HCT116 (cell line): Measurements from ENCODE around the gene SLC25A25. TPM values are rescaled to one million over a fixed set of nuclear protein-coding genes. Genes with fewer than 3 reads are reported as not detected.

Experiments used
- ATAC-seq: fragments of 200-7000 bp; cut with Tn5 transposase; 2 replicates; pipeline ENCODE4 v1.9.1; 2020; ENCODE audit warnings: mild to moderate bottlenecking, moderate library complexity
- BruUV-seq: library from RNA; stranded (reverse); fragments of 400-500 nt; replicated peaks from 2 replicates; lab custom pipeline; 2021; lab: Mats Ljungman, UMichigan
- CTCF ChIA-PET: fragments of 300-600 bp; sonication (Branson Sonifier 250); formaldehyde crosslinking; loops from one replicate; lab custom pipeline; 2021; ENCODE audit warnings: antibody characterized with exemption; lab: Charles Lee
- POLR2A ChIA-PET: fragments of 300-600, 350-600 bp; sonication (Branson Sonifier 250); formaldehyde crosslinking; loops from one replicate; lab custom pipeline; 2021; ENCODE audit warnings: antibody characterized with exemption; lab: Charles Lee
- RAD21 ChIA-PET, 2 experiments: fragments of 300-600 bp; sonication (Branson Sonifier 250); formaldehyde crosslinking; loops; one replicate each; lab custom pipeline; 2023; ENCODE audit warnings: low total read pairs in 2 of 2; ENCODE audit not compliant: uncharacterized antibody in 2 of 2, unreplicated experiment in 2 of 2, low non-redundant PET in 1 of 2; lab: Charles Lee
- DNase-seq: peaks from one replicate; pipeline ENCODE4 v3.0.0-alpha.2; 2010; ENCODE audit warnings: low read depth, low spot score
- H2AFZ ChIP-seq: fragments of 200-600 bp; shearing (Covaris generic), sonication (generic); 2 replicates; pipeline ENCODE4 v1.6.1; 2017; ENCODE audit warnings: low read depth, mixed run types, mixed read lengths, antibody characterized with exemption, low read length; ENCODE audit not compliant: poor library complexity, severe bottlenecking
- H3K27ac ChIP-seq: 2 replicates; pipeline ENCODE4 v1.5.1; 2012; ENCODE audit warnings: low read depth, low read length
- H3K27me3 ChIP-seq: fragments of 200-600 bp; sonication (generic); 2 replicates; pipeline ENCODE4 v1.6.1; 2016; ENCODE audit warnings: mixed run types, low read length, mixed read lengths; ENCODE audit not compliant: insufficient read depth
- H3K36me3 ChIP-seq, 2 experiments: fragments of 200-500 bp in 1 of 2; fragments of 200-600 bp in 1 of 2; sonication (Bioruptor generic) in 1 of 2; sonication (generic) in 1 of 2; 2 replicates each; pipeline versions ENCODE4 v1.5.1 to v1.6.1; 2014 to 2016; ENCODE audit warnings: low read length in 2 of 2, inconsistent platforms in 1 of 2, mixed read lengths in 1 of 2, mixed run types in 1 of 2; ENCODE audit not compliant: insufficient read depth in 2 of 2, control insufficient read depth in 1 of 2
- H3K4me1 ChIP-seq, 2 experiments: fragments of 200-600 bp in 1 of 2; sonication (generic) in 1 of 2; 2 replicates each; pipeline versions ENCODE4 v1.5.1 to v1.6.1; 2012 to 2017; ENCODE audit warnings: low read length in 2 of 2, inconsistent platforms in 1 of 2, mild to moderate bottlenecking in 1 of 2, mixed read lengths in 1 of 2, mixed run types in 1 of 2, moderate library complexity in 1 of 2; ENCODE audit not compliant: insufficient read depth in 2 of 2, control insufficient read depth in 1 of 2
- H3K4me2 ChIP-seq: fragments of 200-600 bp; sonication (generic); 2 replicates; pipeline ENCODE4 v1.6.1; 2017; ENCODE audit warnings: mixed run types, low read length, mixed read lengths
- H3K4me3 ChIP-seq, 2 experiments: fragments of 200-600 bp in 1 of 2; sonication (generic) in 1 of 2; replicated peaks in 1 of 2; 2 replicates each; pipeline ENCODE4 v1.5.1; 2011 to 2016; ENCODE audit warnings: low read length in 2 of 2, control low read depth in 1 of 2, low read depth in 1 of 2, mild to moderate bottlenecking in 1 of 2, mixed read lengths in 1 of 2, mixed run types in 1 of 2
- H3K79me2 ChIP-seq: fragments of 200-600 bp; sonication (generic); 2 replicates; pipeline ENCODE4 v1.6.1; 2017; ENCODE audit warnings: mild to moderate bottlenecking, mixed run types, low read length, moderate library complexity, mixed read lengths; ENCODE audit not compliant: insufficient read depth
- H3K9ac ChIP-seq: fragments of 200-600 bp; sonication (generic); 2 replicates; pipeline ENCODE4 v1.6.1; 2016; ENCODE audit warnings: low read length, mixed read lengths
- H3K9me2 ChIP-seq: fragments of 200-600 bp; sonication (generic), shearing (Covaris generic); 2 replicates; pipeline ENCODE4 v1.6.1; 2017; ENCODE audit warnings: mixed run types, mild to moderate bottlenecking, moderate library complexity; ENCODE audit not compliant: insufficient read depth
- H3K9me3 ChIP-seq, 2 experiments: fragments of 200-500 bp in 1 of 2; fragments of 200-600 bp in 1 of 2; sonication (Bioruptor generic) in 1 of 2; sonication (generic) in 1 of 2; 2 replicates each; pipeline ENCODE4 v1.6.1; 2014 to 2017; ENCODE audit warnings: low read length in 2 of 2, mixed read lengths in 2 of 2, inconsistent platforms in 1 of 2, low read depth in 1 of 2, mild to moderate bottlenecking in 1 of 2, mixed run types in 1 of 2, moderate library complexity in 1 of 2; ENCODE audit not compliant: control insufficient read depth in 1 of 2, insufficient read depth in 1 of 2
- H4K20me1 ChIP-seq: fragments of 200-600 bp; sonication (generic), shearing (Covaris generic); 2 replicates; pipeline ENCODE4 v1.6.1; 2017; ENCODE audit warnings: mixed run types, mild to moderate bottlenecking, moderate library complexity; ENCODE audit not compliant: insufficient read depth
- CBX3 ChIP-seq: IDR thresholded peaks from 2 replicates; pipeline ENCODE4 v1.6.1; 2012; ENCODE audit warnings: low read depth
- EZH2 ChIP-seq: fragments of 200-600 bp; sonication (generic); IDR thresholded peaks from 2 replicates; pipeline ENCODE4 v1.6.1; 2017; ENCODE audit warnings: antibody characterized with exemption, mixed run types
- JUND ChIP-seq: IDR thresholded peaks from 2 replicates; pipeline ENCODE4 v1.6.1; 2012
- POLR2A ChIP-seq: IDR thresholded peaks from 2 replicates; pipeline ENCODE4 v1.7.0; 2011; ENCODE audit warnings: borderline replicate concordance; ENCODE audit not compliant: insufficient read depth, insufficient read length; ENCODE audit errors: extremely low read depth
- RAD21 ChIP-seq: IDR thresholded peaks from 2 replicates; pipeline ENCODE4 v1.6.1; 2012; ENCODE audit warnings: low read depth, mild to moderate bottlenecking
- SP1 ChIP-seq: IDR thresholded peaks from 2 replicates; pipeline ENCODE4 v1.6.1; 2012; ENCODE audit warnings: low read depth
- intact Hi-C: fragments of 100-400 bp; cut with micrococcal nuclease; formaldehyde crosslinking; loops from 2 replicates; pipeline ENCODE4 v1.10.0; 2022
- total RNA-seq: library from RNA; stranded (reverse); gene quantifications from one replicate; pipeline ENCODE4 v1.2.1, GENCODE V29; 2021; ENCODE audit not compliant: unreplicated experiment
- TF ChIP-seq, protein P1 (sequence below): IDR thresholded peaks from 2 replicates; pipeline ENCODE4 v1.6.1; 2012; ENCODE audit warnings: low read depth
- TF ChIP-seq, protein P2 (sequence below): IDR thresholded peaks from 2 replicates; pipeline ENCODE4 v1.6.1; 2012

Gene SLC25A25
- total RNA-seq, 1 experiment from 2014 or later: 15.3 TPM

DNA sequence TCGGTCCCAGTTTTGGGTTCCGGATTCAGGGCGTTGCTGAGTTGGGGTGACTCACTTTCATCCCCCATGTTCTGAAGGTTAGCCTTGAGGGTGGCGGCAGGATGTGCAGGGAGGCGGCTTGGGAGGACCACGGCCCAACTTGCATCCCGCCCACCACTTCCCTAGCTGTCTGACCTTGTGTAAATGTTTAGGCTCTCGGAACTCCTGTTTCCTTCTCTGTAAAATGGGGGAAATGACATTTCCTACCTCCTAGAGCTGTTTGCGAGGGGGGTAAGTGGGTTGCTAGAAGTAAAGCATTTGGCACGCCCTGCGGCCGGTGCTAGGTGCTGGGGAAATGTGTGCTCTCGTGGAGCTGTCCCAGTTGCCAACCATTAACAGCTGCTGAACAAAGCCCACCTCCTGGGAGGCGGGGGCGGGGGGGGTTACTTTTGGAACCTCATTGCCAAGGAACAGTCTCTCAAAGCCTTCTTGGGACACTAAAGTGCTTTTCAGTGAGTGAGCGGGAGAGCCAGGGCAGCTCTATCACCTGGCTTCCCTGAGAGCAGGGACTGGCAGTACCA is 32.0 kb downstream of the SLC25A25 start (continued):
- TF ChIP-seq, protein P1, sequence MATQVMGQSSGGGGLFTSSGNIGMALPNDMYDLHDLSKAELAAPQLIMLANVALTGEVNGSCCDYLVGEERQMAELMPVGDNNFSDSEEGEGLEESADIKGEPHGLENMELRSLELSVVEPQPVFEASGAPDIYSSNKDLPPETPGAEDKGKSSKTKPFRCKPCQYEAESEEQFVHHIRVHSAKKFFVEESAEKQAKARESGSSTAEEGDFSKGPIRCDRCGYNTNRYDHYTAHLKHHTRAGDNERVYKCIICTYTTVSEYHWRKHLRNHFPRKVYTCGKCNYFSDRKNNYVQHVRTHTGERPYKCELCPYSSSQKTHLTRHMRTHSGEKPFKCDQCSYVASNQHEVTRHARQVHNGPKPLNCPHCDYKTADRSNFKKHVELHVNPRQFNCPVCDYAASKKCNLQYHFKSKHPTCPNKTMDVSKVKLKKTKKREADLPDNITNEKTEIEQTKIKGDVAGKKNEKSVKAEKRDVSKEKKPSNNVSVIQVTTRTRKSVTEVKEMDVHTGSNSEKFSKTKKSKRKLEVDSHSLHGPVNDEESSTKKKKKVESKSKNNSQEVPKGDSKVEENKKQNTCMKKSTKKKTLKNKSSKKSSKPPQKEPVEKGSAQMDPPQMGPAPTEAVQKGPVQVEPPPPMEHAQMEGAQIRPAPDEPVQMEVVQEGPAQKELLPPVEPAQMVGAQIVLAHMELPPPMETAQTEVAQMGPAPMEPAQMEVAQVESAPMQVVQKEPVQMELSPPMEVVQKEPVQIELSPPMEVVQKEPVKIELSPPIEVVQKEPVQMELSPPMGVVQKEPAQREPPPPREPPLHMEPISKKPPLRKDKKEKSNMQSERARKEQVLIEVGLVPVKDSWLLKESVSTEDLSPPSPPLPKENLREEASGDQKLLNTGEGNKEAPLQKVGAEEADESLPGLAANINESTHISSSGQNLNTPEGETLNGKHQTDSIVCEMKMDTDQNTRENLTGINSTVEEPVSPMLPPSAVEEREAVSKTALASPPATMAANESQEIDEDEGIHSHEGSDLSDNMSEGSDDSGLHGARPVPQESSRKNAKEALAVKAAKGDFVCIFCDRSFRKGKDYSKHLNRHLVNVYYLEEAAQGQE: no peak
- TF ChIP-seq RAD21: no peak
- no peak for TF ChIP-seq CBX3
- no peak for TF ChIP-seq POLR2A
- no peak for TF ChIP-seq SP1
- no peak for TF ChIP-seq JUND
- TF ChIP-seq, all 23 proteins: peak for 0

DNA sequence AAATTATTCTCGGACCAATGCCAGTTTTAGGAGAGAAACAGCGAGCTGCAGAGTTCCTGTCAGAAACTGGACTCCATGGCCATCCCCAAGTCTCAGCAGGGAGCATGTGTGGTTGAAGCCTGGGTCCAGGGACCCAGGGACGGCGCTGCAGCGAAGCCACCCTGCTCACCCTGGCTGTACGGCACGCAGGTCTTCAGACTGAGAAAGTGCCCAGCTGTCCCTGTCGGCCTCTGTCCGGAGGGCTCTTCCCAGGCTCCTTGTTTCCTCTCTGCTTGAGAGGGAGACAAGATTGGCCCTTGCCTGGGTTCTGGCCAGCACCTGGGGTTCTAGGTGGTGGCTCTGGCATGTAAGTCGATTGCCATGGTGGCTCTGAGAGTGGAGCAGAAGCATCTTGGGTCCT is 32.5 kb downstream of the SLC25A25 start:
- H3K79me2 ChIP-seq: peaks cover 56% of the 10 kb centered on the region
- no TSS peak for BruUV-seq
- ChIA-PET POLR2A (no interaction called here), RAD21 (no interaction called here)
- H3K27me3 ChIP-seq: no peaks in the 10 kb centered on the region
- peaks cover 17 to 35% of the 10 kb centered on the region in 2 experiments for H3K4me1 ChIP-seq
- H3K4me3 ChIP-seq: no peak overlapping the region
- H3K9ac ChIP-seq: no peak overlapping the region
- no peak for ATAC-seq
- H3K9me2 ChIP-seq: no peaks in the 10 kb centered on the region
- intact Hi-C loops: no loop called here
- TF ChIP-seq, protein P2, sequence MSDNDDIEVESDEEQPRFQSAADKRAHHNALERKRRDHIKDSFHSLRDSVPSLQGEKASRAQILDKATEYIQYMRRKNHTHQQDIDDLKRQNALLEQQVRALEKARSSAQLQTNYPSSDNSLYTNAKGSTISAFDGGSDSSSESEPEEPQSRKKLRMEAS: no peak
- TF ChIP-seq CBX3 (no peak), EZH2 (no peak)
- TF ChIP-seq, all 23 proteins: peak for 0
- peaks cover 11 to 19% of the 10 kb centered on the region in 2 experiments for H3K36me3 ChIP-seq
- no peak for DNase-seq
- H3K27ac ChIP-seq: no peak overlapping the region
- H4K20me1 ChIP-seq: no peaks in the 10 kb centered on the region; the same call in 1 of the 2 replicates
- H2AFZ ChIP-seq: no peak overlapping the region
- no peaks in the 10 kb centered on the region for H3K9me3 ChIP-seq
- no peak overlapping the region for H3K4me2 ChIP-seq
- CTCF ChIA-PET: no interaction called here
